GM12891 (cell line): Measurements from ENCODE around the gene ZNF783.

Source experiments
- PAX5 ChIP-seq: IDR thresholded peaks from 2 replicates; pipeline ENCODE4 v1.6.1; 2011; ENCODE audit warnings: low read length, moderate library complexity, mild to moderate bottlenecking; ENCODE audit not compliant: insufficient read depth, severe bottlenecking
- POLR2A ChIP-seq: IDR thresholded peaks from 2 replicates; pipeline ENCODE4 v1.6.1; 2011; ENCODE audit warnings: low read depth, low read length, control low read depth
- POLR2AphosphoS5 ChIP-seq: IDR thresholded peaks from 2 replicates; pipeline ENCODE4 v1.6.1; 2011; ENCODE audit warnings: low read depth, low read length, control low read depth
- POU2F2 ChIP-seq: IDR thresholded peaks from 2 replicates; pipeline ENCODE4 v1.6.1; 2011; ENCODE audit warnings: low read depth, mild to moderate bottlenecking, control low read depth, low read length, moderate library complexity
- SPI1 ChIP-seq: IDR thresholded peaks from 2 replicates; pipeline ENCODE4 v1.6.1; 2011; ENCODE audit warnings: low read depth, low read length, control low read depth
- TAF1 ChIP-seq: IDR thresholded peaks from 2 replicates; pipeline ENCODE4 v1.6.1; 2011; ENCODE audit warnings: low read depth, low read length, control low read depth

DNA sequence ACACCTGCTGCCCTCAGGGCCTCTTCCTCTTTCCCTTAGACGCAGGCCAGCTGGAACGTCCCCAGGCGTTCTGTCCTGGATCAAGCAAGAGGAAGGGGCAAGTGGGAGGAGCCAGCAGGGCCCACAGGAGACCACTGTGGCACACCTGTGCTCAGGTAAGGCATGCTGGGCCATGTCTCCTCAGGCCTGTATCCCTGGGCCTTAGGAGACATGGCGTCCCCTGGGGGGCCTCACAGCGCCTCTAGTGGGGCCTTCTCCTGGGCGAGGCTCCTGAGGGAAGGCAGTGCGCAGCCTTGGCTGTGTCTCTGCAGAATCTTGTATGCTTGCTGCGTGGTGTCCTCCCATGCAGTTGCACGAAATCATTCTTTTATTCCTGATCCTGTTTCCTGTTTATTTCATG, 31.3 kb downstream of the ZNF783 start:
- TF ChIP-seq POLR2A (no peak), POU2F2 (no peak), POLR2AphosphoS5 (no peak), TAF1 (no peak), SPI1 (no peak), PAX5 (no peak)
